Hair follicular keratinocyte (primary cell): ENCODE results near the gene TGFB3. TPM values are rescaled to one million over a fixed set of nuclear protein-coding genes. Genes with fewer than 3 reads are reported as not detected.

Source experiments
- total RNA-seq: library from RNA; depleted of rRNA; stranded (reverse); fragments of >200 nt; gene quantifications from 2 replicates; pipeline ENCODE4 v1.2.3, GENCODE V29; 2015

Gene TGFB3
- 0.23 and 0.53 TPM in 2 replicates for total RNA-seq

GRCh38 chr14:75981426-75982265 lies at the start of gene TGFB3:
Gene TGFB3 (minus strand): TSS chr14:75981995. CDS start chr14:75980893, 1,102 bp downstream.

GRCh38 chr14:75985618-75986438 lies 4.0 kb upstream of the TGFB3 start, which contains the start of gene IFT43:
Gene IFT43 (plus strand): TSS chr14:75985763. CDS start chr14:75985787, 24 bp downstream.

Other genes starting within 250 kb of the TGFB3 start
- 37.9 and 49.4 TPM in 2 replicates for gene IFT43, start 3.8 kb upstream of the TGFB3 start, total RNA-seq
- 28.3 and 31.9 TPM in 2 replicates for gene GPATCH2L, start 169.9 kb upstream of the TGFB3 start, total RNA-seq